HG03520 (cell line): Measurements from ENCODE around the gene ZNF423.

Experiments
- ATAC-seq: cut with Tn5 transposase; IDR thresholded peaks from one replicate; pipeline ENCODE4 v1.9.1; 2021; ENCODE audit warnings: mild to moderate bottlenecking, moderate library complexity; ENCODE audit not compliant: unreplicated experiment

ZNF423 gene

DNA sequence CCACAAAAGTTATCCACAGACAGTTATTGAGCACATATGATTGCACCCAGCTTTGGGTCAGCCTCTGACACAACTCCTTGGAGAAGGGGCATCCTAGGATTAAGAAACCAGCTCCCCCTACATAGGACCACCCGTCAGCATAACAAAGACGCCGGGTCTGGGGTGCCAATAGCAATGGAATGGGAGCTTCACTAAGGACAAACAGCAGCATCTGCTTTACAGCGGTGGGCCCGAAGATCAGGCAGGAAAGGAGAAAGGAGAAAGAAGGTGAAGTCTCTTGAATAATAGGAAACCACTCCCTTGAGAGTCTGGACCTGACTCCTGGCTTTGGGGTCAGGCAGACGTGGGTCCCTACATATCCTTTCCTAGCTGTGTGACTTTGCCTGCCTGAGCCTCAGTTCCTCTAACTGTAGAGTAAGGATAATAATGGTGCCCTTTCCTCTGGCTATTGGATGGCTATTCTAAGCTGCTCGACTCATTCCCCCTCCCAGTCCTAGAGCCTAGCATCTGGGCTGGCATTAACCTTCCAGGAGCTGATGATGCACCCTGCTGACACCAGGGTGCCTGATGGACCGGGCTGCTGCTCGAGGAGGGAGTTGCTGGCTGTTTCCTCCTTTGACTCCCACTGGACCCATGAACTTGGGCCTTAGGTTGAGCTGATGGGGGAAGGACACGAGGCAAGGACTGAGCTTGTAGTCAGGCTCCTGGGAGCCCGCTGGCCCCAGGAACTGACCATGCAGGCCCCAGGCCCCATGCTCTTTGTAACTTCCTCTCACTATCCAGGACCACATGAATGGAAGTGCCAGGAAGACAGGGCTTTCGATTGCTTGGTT, 388.2 kb downstream of the ZNF423 start:
- no peak for ATAC-seq

DNA sequence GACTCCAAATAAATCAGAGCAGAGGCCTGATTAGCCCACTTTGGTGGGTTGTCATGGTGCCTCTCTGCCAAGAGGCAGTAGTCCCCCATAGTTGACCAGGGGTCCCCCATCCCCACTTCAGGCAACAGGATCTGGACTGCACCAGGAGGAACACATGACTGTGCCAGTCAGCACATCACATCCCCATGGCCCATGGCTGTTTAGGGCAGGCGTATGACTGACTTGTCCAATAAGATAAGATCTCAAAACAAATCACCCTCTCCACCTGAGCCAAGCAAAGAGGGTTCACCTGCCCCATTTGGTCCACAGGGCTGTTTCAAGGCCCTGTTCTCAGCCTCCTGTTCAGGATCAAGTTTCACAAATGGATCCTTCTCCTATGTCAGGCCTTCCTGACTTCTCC, 389.0 kb downstream of the ZNF423 start:
- no peak for ATAC-seq

DNA sequence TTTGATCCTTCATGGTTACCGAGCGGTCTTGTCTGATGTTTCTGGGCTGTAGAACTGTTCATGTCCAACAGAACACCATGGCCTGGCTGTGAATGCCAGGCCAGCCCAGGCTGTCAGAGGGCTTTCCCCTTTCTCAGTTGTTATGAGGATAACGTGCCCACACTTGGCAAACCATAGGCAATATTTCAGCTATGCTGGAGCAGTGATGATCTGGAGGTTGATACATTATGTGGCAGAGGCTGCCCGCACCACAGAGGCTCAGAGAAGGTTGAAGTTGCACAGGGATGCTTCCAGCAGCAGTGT, 389.4 kb downstream of the ZNF423 start:
- ATAC-seq = no peak

DNA sequence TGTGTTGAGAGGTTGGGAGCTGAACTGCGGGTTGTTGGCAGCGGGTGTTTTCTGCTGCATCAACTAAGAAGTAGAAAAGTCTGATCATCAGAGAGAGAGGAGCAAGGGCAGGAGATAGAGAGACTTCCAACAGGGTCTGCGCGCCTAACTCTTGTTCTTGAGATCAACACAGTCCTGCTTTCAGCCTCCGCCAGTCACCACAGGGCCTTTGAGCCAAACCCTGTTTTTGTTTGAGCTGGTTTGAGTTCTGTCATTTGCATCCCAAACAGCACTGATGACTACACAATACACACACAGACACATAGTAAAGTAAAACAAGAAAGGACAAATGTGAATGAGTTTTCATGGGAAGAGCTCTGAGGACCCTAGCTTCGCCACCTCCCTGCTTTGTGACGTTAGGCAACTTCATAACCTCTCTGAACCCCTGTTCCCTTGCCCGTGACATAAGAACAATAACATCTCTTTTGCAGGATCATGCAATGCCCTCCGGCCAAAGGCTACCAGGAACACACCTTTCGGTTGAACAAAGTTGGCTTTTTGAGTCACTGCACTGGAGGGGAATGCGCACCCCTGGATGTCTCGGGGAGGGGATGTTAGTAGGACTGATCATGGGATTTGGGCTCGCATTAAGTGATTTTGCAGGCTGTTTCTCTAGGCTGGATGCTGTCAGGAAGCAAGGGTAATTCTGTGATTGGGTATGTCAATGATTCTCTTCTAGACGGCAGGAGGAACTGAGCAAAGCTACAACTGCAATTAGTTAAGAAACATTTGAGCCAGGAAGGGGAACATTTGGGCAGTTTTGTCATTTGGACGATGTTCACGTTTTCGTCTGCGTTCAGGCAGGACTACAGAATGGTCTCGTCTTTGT, 390.0 kb downstream of the ZNF423 start:
- ATAC-seq = no peak

DNA sequence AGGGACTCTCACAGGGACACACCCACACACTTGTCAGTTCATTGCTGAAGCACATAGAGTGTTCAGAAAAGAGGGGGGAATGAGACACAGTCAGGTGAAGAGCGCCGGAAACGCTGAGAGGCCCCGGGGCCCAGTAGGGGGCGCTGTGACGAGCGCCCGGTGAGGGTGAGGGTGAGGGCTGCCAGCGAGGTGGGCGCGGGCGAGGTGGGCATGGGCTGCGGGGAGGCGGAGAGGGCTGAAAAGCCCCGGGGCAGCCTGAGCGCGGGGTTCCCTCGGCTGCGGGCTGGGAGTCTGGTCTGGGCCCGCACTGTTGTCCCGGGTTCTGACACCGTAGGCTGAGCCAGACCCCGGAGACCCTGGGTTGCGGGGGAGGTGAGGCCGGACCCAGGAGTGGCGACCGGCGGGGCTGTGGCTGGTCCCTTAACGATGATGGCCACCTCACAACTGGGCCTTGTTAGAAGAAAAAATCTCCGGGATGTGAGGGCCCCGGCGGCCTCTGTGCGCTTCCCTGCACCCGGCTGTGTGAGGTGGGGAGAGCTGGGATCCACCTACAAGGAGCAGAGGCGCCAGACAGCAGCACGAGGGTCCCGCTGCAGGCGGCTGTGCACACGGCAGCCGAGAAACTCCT, 390.9 kb downstream of the ZNF423 start:
- no peak for ATAC-seq

DNA sequence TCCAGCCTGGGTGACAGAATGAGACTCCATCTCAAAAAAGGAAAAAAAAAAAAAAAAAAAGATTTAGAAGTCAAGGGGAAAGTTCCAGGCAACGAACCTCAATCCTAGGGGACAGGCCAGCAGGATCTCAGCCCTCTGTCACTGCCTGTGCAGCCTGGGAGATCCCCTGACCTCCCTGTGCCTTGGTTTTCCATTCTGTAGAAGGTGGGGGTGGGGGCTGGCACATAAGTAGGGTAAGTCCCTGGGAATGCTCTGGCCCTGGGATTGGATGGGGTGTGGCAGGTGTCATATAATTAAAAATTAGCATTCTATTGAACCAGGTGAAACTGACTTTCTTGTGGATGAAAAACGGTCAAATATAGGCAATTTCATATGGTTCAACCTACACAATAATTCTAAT, 391.8 kb downstream of the ZNF423 start:
- ATAC-seq = no peak

DNA sequence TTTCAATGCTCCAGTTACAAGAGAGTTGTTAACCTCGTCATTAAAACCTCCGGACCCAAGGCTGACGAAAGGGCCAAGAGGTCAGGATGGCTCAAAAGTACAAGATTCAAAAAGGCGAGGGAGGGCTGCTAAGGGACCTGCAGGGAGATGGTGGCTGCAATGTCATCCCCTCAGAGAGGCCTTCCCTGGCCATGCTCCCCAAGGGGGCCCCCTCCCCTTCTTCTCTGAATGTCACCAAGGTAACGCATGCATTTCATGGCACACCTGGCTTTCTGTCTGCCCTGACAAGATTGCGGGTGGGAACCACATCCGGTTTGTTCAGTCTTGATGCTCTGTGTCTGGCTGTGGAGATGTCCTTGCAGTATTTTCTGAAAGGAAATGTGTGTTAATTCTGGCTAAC, 392.4 kb downstream of the ZNF423 start:
- ATAC-seq = peak; percentile 96

GRCh38 chr16:49462989-49463371, 392.9 kb downstream of the ZNF423 start:
- ATAC-seq = no peak

DNA sequence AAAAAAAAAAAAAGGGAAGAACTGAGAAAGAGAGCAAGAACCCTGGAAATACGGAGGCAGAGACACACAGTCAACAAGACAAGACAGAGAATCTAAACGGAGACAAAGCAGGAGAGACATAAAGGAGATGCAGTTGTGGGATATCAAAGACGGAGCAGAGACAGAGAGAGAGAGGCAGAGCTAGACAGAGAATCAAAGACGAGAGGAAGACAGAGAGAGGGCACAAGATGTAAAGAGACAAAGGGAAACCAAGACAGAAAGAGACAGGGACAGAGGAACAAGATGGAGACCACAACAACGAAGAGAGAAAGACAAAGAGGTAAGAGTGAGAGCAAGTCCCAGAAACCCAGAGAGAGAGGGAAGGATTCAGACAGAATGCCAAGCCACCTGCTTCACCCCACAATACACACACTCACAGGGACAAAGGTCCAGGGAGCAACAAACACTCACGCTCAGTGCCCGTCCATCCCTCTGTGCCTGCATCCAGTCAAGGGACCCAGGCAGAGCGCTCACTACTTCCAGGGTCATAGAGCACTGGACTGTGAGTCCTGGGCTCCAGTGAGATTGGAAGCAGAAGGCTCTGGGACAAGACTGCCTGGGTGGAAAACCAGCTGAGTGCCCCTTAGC, 393.4 kb downstream of the ZNF423 start:
- no peak for ATAC-seq

GRCh38 chr16:49461517-49461951, 394.4 kb downstream of the ZNF423 start:
- no peak for ATAC-seq

GRCh38 chr16:49460786-49461470, 395.0 kb downstream of the ZNF423 start:
- no peak for ATAC-seq

GRCh38 chr16:49459953-49460735, 395.8 kb downstream of the ZNF423 start:
- no peak for ATAC-seq

DNA sequence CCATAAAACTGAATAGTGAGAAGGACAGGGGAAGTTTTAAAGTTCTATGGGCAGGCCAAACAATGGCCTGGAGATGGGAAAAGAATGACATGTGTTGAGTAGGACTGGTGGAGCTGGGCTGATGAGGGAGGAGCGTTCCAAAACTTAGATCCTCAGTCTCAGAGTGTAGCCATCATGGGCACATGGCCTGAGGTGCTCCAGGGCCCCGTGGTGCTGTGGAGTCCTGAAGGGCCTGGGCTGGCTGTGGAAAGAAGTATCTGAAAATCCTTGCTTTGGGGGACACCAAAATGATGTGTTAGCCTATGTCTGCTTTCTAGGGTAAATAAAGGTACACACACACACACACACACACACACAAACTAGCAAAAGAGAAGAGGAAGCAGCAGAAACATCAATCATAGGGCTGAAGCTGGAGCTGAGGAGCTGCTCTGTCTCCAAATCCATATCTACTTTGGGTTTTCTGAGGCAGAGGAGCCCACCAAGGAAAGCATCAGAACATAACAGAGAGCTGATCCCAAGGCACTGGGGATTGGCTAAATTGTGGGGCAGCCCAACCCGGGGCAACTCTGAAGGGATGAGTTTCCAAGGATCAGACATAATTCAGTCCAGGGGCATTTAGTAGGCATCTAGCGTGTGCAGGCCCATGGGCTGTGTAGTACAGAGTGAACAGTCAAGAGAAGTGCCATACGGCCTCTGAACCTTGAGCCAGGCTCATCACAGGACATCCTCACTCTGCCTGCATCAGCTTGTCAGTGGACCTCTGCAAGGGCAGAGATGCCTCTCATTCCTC, 397.1 kb downstream of the ZNF423 start:
- no peak for ATAC-seq

DNA sequence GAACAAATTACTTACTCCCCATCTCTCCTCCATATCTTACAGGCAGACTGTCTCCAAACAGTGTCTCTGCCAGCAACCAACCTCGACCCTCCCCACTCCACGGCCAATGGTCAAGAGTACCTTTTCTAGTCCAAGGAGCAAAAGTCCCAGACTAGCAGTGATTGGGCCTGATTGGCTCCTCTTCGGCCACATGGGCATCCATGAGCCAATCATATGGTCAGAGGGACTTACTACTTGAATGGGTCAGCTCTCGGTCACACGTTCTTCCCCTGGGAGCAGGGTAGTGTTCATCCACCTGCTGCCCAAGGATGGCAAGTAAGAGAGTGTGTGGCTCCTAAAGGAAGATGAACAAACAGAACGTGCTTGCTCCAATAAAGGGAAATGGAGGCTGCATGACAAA, 397.7 kb downstream of the ZNF423 start:
- no peak for ATAC-seq

DNA sequence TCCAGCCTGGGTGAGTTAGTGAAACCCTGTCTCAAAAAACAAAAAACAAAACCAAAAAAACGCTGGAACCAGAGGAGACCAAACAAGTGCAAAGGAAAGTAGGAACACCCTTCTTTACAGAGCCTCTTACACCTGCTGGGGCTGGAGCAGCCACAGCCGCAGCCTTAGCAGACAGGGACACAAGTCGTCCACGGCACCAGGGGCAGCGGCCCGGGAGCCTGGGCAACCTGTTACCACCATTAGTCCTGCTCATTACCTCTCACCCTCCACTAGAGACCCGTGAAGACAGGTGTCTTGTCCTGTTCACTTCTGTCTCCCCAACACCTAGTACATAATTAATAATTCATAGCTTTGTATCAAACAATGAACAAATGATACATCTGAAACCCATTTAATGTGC, 398.7 kb downstream of the ZNF423 start:
- no peak for ATAC-seq

DNA sequence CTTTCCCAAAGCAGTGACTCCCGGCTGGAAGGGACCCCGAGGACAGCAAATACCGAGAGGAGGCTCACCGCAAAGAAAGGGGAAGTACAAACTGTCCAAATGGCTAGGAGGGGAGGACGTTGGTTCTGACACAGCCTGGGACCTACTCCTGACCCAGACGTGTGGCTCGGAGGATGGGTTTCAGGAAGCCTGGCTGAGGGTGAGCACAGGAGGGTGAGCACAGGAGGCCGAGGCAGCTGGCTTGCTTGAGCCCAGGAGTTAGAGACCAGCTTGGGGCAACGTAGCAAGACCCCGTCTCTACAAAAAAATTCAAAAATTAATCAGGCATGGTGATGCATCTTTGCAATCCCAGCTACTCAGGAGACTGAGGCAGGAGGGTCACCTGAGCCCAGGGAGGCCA, 399.1 kb downstream of the ZNF423 start:
- ATAC-seq = no peak

DNA sequence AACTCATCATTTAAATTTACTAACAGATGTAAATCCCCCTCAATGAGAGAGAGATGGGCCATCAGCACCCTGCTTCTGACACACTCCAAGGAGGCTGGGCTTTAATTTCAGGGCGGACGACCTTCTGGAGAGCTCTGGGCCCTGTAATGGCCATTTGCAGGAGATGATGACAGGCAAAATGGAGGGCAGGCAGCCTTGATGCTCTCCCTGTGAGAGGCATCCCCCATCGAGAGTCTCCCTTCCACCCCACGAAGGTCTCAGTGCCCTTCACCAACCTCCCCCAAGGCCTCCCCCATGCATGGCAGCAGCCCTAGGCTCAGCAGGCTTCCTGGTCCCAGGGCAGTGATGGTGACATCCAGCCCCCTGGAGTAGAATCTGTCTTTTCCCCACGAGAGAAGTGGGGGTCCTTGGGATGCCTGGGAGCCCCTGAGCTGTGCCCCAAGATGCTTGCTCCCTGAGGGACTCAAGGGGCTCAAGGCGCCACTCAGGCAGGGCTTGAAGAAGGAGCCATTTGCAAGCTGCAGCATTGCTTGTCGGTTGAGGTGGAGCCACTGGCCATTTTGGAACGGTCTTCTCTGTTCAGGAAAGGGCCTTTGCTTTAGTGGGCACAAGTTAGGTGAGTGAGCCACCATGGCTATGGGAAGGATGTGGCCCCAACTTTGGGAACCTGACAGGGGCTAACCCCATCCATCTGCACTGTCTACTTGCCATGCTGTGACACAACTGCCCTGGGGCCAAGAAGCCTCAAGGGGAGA, 399.7 kb downstream of the ZNF423 start:
- ATAC-seq = no peak

GRCh38 chr16:49455181-49455990, 400.5 kb downstream of the ZNF423 start:
- ATAC-seq = no peak
